HepG2 (cell line): ENCODE data around the gene PCYT2. TPM values are rescaled to one million over a fixed set of nuclear protein-coding genes. Genes with fewer than 3 reads are reported as not detected.

Experiments used
- ATAC-seq: fragments of 200-7000 bp; cut with Tn5 transposase; 3 replicates; pipeline ENCODE4 v1.9.1; 2020; ENCODE audit warnings: mild to moderate bottlenecking, moderate library complexity
- BruUV-seq: library from RNA; stranded (reverse); fragments of 400-500 nt; replicated peaks from 2 replicates; lab custom pipeline; 2021; lab: Mats Ljungman, UMichigan
- CTCF ChIA-PET: fragments of 300-600 bp; formaldehyde crosslinking; extraction: SDS; loops from one replicate; lab custom pipeline; 2021; ENCODE audit warnings: low total read pairs, inconsistent platforms, low intra/inter-chr PET ratio; lab: Yijun Ruan, JAX
- POLR2A ChIA-PET: fragments of 350-600 bp; sonication (Branson Sonifier 250); formaldehyde crosslinking; loops from one replicate; lab custom pipeline; 2020; ENCODE audit warnings: antibody characterized with exemption, inconsistent platforms; lab: Yijun Ruan, JAX
- DNase-seq: peaks from one replicate; pipeline ENCODE4 v3.0.0-alpha.2; 2015; ENCODE audit warnings: low spot score
- FAIRE-seq: peaks from 3 replicates; lab custom pipeline; 2011; peaks lifted over from hg19 to GRCh38; lab: Jason Lieb, UNC
- H2AFZ ChIP-seq: one replicate; pipeline ENCODE4 v1.6.1; 2011; ENCODE audit warnings: low read length, inconsistent platforms
- H3K27ac ChIP-seq: fragments of 300-600 bp; 3 replicates; pipeline ENCODE4 v1.8.0; 2011; ENCODE audit warnings: mixed run types, mild to moderate bottlenecking, mixed read lengths, low read length, inconsistent platforms; ENCODE audit not compliant: insufficient read depth; ENCODE audit errors: extremely low read length
- H3K27me3 ChIP-seq, 2 experiments: fragments of 200-600 bp in 1 of 2; 2 replicates in 1 of 2; 3 replicates in 1 of 2; pipeline versions ENCODE4 v1.6.0 to v1.8.0; 2011; ENCODE audit warnings: low read length in 2 of 2, mild to moderate bottlenecking in 2 of 2, moderate library complexity in 2 of 2, inconsistent platforms in 1 of 2; ENCODE audit not compliant: insufficient read depth in 2 of 2, control insufficient read depth in 1 of 2
- H3K36me3 ChIP-seq, 2 experiments: fragments of 200-600 bp in 1 of 2; replicated peaks in 1 of 2; 2 replicates in 1 of 2; 3 replicates in 1 of 2; pipeline versions ENCODE4 v1.5.1 to v1.8.0; 2011; ENCODE audit warnings: low read length in 2 of 2, inconsistent platforms in 1 of 2; ENCODE audit not compliant: insufficient read depth in 2 of 2, control insufficient read depth in 1 of 2
- H3K4me1 ChIP-seq: 2 replicates; pipeline ENCODE4 v1.5.1; 2012; ENCODE audit warnings: low read length, inconsistent platforms; ENCODE audit not compliant: insufficient read depth
- H3K4me2 ChIP-seq: 2 replicates; pipeline ENCODE4 v1.6.0; 2011; ENCODE audit warnings: low read depth, low read length, inconsistent platforms
- H3K4me3 ChIP-seq, 3 experiments: fragments of 200-600 bp in 1 of 3; sonication (generic), shearing (Covaris generic) in 1 of 3; replicated peaks in 1 of 3; 2 replicates each; pipeline ENCODE4 v1.5.1; 2011 to 2016; ENCODE audit warnings: low read length in 3 of 3, inconsistent platforms in 2 of 3, low read depth in 2 of 3, mild to moderate bottlenecking in 2 of 3, control low read depth in 1 of 3, mixed read lengths in 1 of 3; ENCODE audit not compliant: insufficient read depth in 1 of 3
- H3K79me2 ChIP-seq: one replicate; pipeline ENCODE4 v1.6.1; 2011; ENCODE audit warnings: low read length, inconsistent platforms; ENCODE audit not compliant: insufficient read depth
- H3K9ac ChIP-seq: 2 replicates; pipeline ENCODE4 v1.6.0; 2011; ENCODE audit warnings: mild to moderate bottlenecking, low read depth, low read length, inconsistent platforms; ENCODE audit not compliant: insufficient read depth
- H3K9me3 ChIP-seq: 2 replicates; pipeline ENCODE4 v1.5.1; 2012; ENCODE audit warnings: mild to moderate bottlenecking, low read length
- H4K20me1 ChIP-seq: 2 replicates; pipeline ENCODE4 v1.6.0; 2011; ENCODE audit warnings: inconsistent platforms, mild to moderate bottlenecking, low read length, moderate library complexity; ENCODE audit not compliant: insufficient read depth
- ATAD3A ChIP-seq: sonication (generic); formaldehyde crosslinking; IDR thresholded peaks from 2 replicates; pipeline ENCODE4 v1.4.0; 2020; ENCODE audit warnings: missing genetic modification reagents
- ATF3 ChIP-seq: sonication (generic); formaldehyde crosslinking; IDR thresholded peaks from 2 replicates; pipeline ENCODE4 v1.4.0; 2020; ENCODE audit warnings: missing genetic modification reagents
- CCDC6 ChIP-seq: sonication (generic); formaldehyde crosslinking; IDR thresholded peaks from 2 replicates; pipeline ENCODE4 v1.8.1; 2022; ENCODE audit warnings: mild to moderate bottlenecking, missing genetic modification reagents, moderate library complexity
- HIC2 ChIP-seq: sonication (generic); formaldehyde crosslinking; IDR thresholded peaks from 2 replicates; pipeline ENCODE4 v1.9.0; 2022; ENCODE audit warnings: low read depth, missing genetic modification reagents
- KAT8 ChIP-seq: IDR thresholded peaks from 2 replicates; pipeline ENCODE4 v1.6.1; 2016; ENCODE audit warnings: missing genetic modification reagents, missing compliant biosample characterization
- PBX3 ChIP-seq: sonication (generic); formaldehyde crosslinking; IDR thresholded peaks from 2 replicates; pipeline ENCODE4 v1.8.1; 2023; ENCODE audit warnings: missing genetic modification reagents, inconsistent platforms, borderline replicate concordance
- TCF7L2 ChIP-seq: IDR thresholded peaks from 2 replicates; pipeline ENCODE4 v1.6.1; 2011; ENCODE audit warnings: mild to moderate bottlenecking, low read depth, low read length, moderate library complexity
- ZFP90 ChIP-seq: sonication (generic); formaldehyde crosslinking; IDR thresholded peaks from 2 replicates; pipeline ENCODE4 v1.8.0; 2022; ENCODE audit warnings: missing genetic modification reagents, mild to moderate bottlenecking, inconsistent platforms, borderline replicate concordance
- ZFP91 ChIP-seq: sonication (generic); formaldehyde crosslinking; IDR thresholded peaks from 2 replicates; pipeline ENCODE4 v1.9.0; 2022; ENCODE audit warnings: missing genetic modification reagents, mild to moderate bottlenecking, borderline replicate concordance
- ZNF446 ChIP-seq: sonication (generic); formaldehyde crosslinking; IDR thresholded peaks from 2 replicates; pipeline ENCODE4 v1.5.0; 2020; ENCODE audit warnings: mild to moderate bottlenecking, missing genetic modification reagents
- ZNF558 ChIP-seq: sonication (generic); formaldehyde crosslinking; IDR thresholded peaks from 2 replicates; pipeline ENCODE4 v1.9.0; 2022; ENCODE audit warnings: mild to moderate bottlenecking, missing genetic modification reagents, borderline replicate concordance
- ZNF563 ChIP-seq: sonication (generic); formaldehyde crosslinking; IDR thresholded peaks from 2 replicates; pipeline ENCODE4 v1.8.0; 2022; ENCODE audit warnings: mild to moderate bottlenecking, moderate library complexity, missing genetic modification reagents
- ZNF775 ChIP-seq: sonication (generic); formaldehyde crosslinking; IDR thresholded peaks from 2 replicates; pipeline ENCODE4 v1.4.0; 2020; ENCODE audit warnings: missing genetic modification reagents, mild to moderate bottlenecking, moderate library complexity, borderline replicate concordance
- ZNF792 ChIP-seq: IDR thresholded peaks from 2 replicates; pipeline ENCODE4 v1.6.1; 2016
- WGBS: methylation state at CpG from one replicate; pipeline ENCODE4 v1.1.6; 2017; ENCODE audit warnings: low lambda C conversion rate; 5-methylcytosine and 5-hydroxymethylcytosine counted together
- in situ Hi-C: cut with HindIII; loops from 2 replicates; pipeline ENCODE4 v1.10.0; 2017; ENCODE audit warnings: low pct_unique_long_range_greater_than_20kb; ENCODE audit not compliant: extremely low pct_ligation_motif_present
- intact Hi-C: fragments of 100-400 bp; cut with micrococcal nuclease; formaldehyde crosslinking; loops from one replicate; pipeline ENCODE4 v1.10.0; 2022; ENCODE audit not compliant: unreplicated experiment
- polyA plus RNA-seq, 8 experiments: library from polyadenylated mRNA; depleted of rRNA in 3 of 8; stranded (reverse) in 7 of 8; unstranded in 1 of 8; fragments of >200 nt; fragmentation: Illumina TruSeq in 4 of 8; extraction: Trizol in 4 of 8; gene quantifications; 2 replicates each; pipeline versions ENCODE4 v1.2.1 to v1.2.3, GENCODE V29; 2011 to 2016; ENCODE audit warnings: low read depth in 4 of 8, missing spikeins in 1 of 8, mixed read lengths in 1 of 8; ENCODE audit not compliant: insufficient read depth in 1 of 8
- total RNA-seq, 5 experiments: library from RNA; depleted of rRNA; stranded (reverse); fragments of >200 nt; fragmentation: Illumina TruSeq; extraction: Trizol; gene quantifications; 2 replicates each; pipeline ENCODE4 v1.2.3, GENCODE V29; 2016; ENCODE audit warnings: low read depth in 1 of 5

The PCYT2 gene
- total and polyA plus RNA-seq, 2 of the 13 experiments (the other 11 are each of a cell fraction or from before 2014, with no cell fraction given), result 147 to 297 TPM

GRCh38 chr17:81903415-81903831, 7.8 kb downstream of the PCYT2 start (continued):
- TF ChIP-seq HIC2 (CRISPR knock-in tag) (no peak), ZNF446 (CRISPR knock-in tag) (no peak), ZNF775 (no peak), PBX3 (CRISPR knock-in tag) (no peak), KAT8 (CRISPR knock-in tag) (no peak), ZNF563 (no peak), ZNF792 (CRISPR knock-in tag) (no peak), ZFP90 (CRISPR knock-in tag) (no peak)
- TF ChIP-seq, all 625 proteins: peak for 28

- intact Hi-C loops (no loop called here), in situ Hi-C loops (no loop called here)
- ATAC-seq (peak; percentile 7), DNase-seq (no peak), FAIRE-seq (no peak)
- H2AFZ ChIP-seq, result no peak overlapping the region
- no peaks in the 10 kb centered on the region for H3K27me3 ChIP-seq
- no peaks in the 10 kb centered on the region for H3K9me3 ChIP-seq
- peak overlapping the region; percentile 68 for H3K4me2 ChIP-seq
- no TSS peak for BruUV-seq
- peaks cover 41 to 63% of the 10 kb centered on the region in 2 experiments for H3K36me3 ChIP-seq
- H4K20me1 ChIP-seq, result peaks cover 8% of the 10 kb centered on the region; the same call in 1 of the 2 replicates
- H3K27ac ChIP-seq, result peak overlapping the region; percentile 28
- ChIA-PET POLR2A (interaction anchor here (0.6 to 2.9 kb wide), 5 partner anchors 10 to 135 kb away, joined by 3 to 10 read pairs (median 4); partner anchors contain the start of genes ALYREF, ANAPC11, DCXR and MAFG), CTCF (no interaction called here)
- 41% methylated on average over 37 of the region's 47 CpGs for WGBS
- peak overlapping the region; percentile 38 for H3K9ac ChIP-seq
- peak overlapping the region in 2 of 3 experiments; percentile 19 to 65; a peak in 3 of 6 replicates for H3K4me3 ChIP-seq
- H3K4me1 ChIP-seq, result peaks cover 22% of the 10 kb centered on the region
- peaks cover 3% of the 10 kb centered on the region for H3K79me2 ChIP-seq
- TF ChIP-seq ZFP91 (CRISPR knock-in tag) (peak; percentile 74; the same call in 1 of the 2 replicates), PBX3 (CRISPR knock-in tag) (no peak), TCF7L2 (no peak), ATF3 (CRISPR knock-in tag) (no peak; the same call in 1 of the 2 replicates), ATAD3A (CRISPR knock-in tag) (no peak), ZNF558 (CRISPR knock-in tag) (no peak), CCDC6 (CRISPR knock-in tag) (peak; percentile 82)
Observed at GRCh38 chr17:81902653-81903414, 8.4 kb downstream of the PCYT2 start.
